ENCODE results near the gene GFRA3.

GFRA3 gene

DNA sequence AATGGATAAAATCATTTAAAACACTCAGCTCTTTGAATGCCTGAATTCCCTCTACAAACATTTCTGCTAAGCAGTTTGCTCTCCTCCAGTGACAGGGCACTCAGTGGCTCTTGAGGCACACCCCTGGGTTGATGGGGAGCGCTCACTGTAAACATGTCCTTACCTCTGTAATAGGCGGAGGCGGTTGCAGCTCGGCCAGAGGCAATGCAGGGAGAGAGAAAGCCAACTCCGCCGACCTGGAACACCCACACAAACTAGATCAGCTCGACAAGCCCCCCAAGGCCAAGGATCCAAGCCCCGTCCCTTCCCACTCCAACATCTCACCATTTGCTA lies 61.6 kb downstream of the GFRA3 start:
- DNase-seq (ENCODE audit: low read depth), result peak; percentile 17
- TF ChIP-seq CTCF (conservative IDR thresholded peaks at IDR 0.05; ENCODE audit: control insufficient read depth, insufficient read depth, low read depth, low read length), result no peak
- H3K4me3 ChIP-seq (ENCODE audit: control insufficient read depth, low read depth, low read length), result peak overlapping the region; percentile 100

DNA sequence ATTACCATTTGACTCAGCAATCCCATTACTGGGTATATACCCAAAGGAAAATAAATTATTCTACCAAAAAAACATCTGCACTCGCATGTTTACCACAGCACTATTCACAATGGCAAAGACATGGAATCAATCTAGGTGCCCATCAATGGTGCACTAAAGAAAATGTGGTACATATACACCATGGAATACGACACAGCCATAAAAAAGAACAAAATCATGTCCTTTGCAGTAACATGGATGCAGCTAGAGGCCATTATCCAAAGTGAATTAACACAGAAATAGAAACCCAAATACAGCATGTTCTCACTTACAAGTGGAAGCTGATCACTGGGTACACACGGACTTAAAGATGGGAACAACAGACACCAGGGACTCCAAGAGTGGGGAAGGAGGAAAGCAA lies 63.4 kb downstream of the GFRA3 start:
- TF ChIP-seq CTCF (conservative IDR thresholded peaks at IDR 0.05; ENCODE audit: control insufficient read depth, insufficient read depth, low read depth, low read length), result no peak
- no peak overlapping the region for H3K4me3 ChIP-seq (ENCODE audit: control insufficient read depth, low read depth, low read length)
- no peak for DNase-seq (ENCODE audit: low read depth)

Measured in fibroblast of mammary gland (primary cell).